GM19099 (cell line): ENCODE results near the gene KREMEN2.
A peak's percentile ranks its signal among the peaks of the same experiment; 100 is the strongest.

Source experiments
- POLR2A ChIP-seq: IDR thresholded peaks from 3 replicates; pipeline ENCODE4 v1.6.1; 2011; ENCODE audit warnings: low read depth; ENCODE audit not compliant: insufficient read length; ENCODE audit errors: extremely low read depth

Gene KREMEN2

GRCh38 chr16:2959206-2959605 lies 4.9 kb upstream of the KREMEN2 start:
- no peak for TF ChIP-seq POLR2A

GRCh38 chr16:2960183-2961010 lies 3.7 kb upstream of the KREMEN2 start:
- no peak for TF ChIP-seq POLR2A

GRCh38 chr16:2962334-2963073 lies 1.6 kb upstream of the KREMEN2 start:
- TF ChIP-seq POLR2A: no peak

GRCh38 chr16:2963074-2963722 lies 877 bp upstream of the KREMEN2 start:
- TF ChIP-seq POLR2A: no peak

GRCh38 chr16:2964475-2965336 lies 631 bp downstream of the KREMEN2 start:
- peak; percentile 26 for TF ChIP-seq POLR2A

- no peak for TF ChIP-seq POLR2A
Measured at GRCh38 chr16:2966043-2966807, 2.1 kb downstream of the KREMEN2 start.

- no peak for TF ChIP-seq POLR2A
Measured at GRCh38 chr16:2966808-2967191, 2.7 kb downstream of the KREMEN2 start.

GRCh38 chr16:2967211-2967631 lies 3.1 kb downstream of the KREMEN2 start:
- no peak for TF ChIP-seq POLR2A

- TF ChIP-seq POLR2A: no peak
Measured at GRCh38 chr16:2967721-2968161, 3.7 kb downstream of the KREMEN2 start.

GRCh38 chr16:2968368-2968737 lies 4.3 kb downstream of the KREMEN2 start:
- TF ChIP-seq POLR2A: peak; percentile 39

GRCh38 chr16:2968738-2969544 lies 4.9 kb downstream of the KREMEN2 start, which contains the start of gene PAQR4:
PAQR4 (plus strand) TSS chr16:2969348; CDS start chr16:2969675, 327 bp downstream.
- TF ChIP-seq POLR2A: peak; percentile 61

- TF ChIP-seq POLR2A: no peak
Measured at GRCh38 chr16:2969545-2970521, 5.8 kb downstream of the KREMEN2 start.
